ENCODE data around the gene BICRAL. TPM values are rescaled to one million over a fixed set of nuclear protein-coding genes. Genes with fewer than 3 reads are reported as not detected.

BICRAL gene
- total and polyA plus RNA-seq, 9 of the 15 experiments (the other 6 are each of a cell fraction or from before 2014, with no cell fraction given): 1.2 to 11.9 (median 5.6) TPM

- peak in 1 of 2 experiments; percentile 70; a peak in 1 of 4 replicates for TF ChIP-seq SIN3A (IDR thresholded peaks at IDR 0.05; ENCODE audit: borderline replicate concordance in 2 of 2, control insufficient read depth in 1 of 2, low read depth in 2 of 2, low read length in 2 of 2)
- TF ChIP-seq ZNF551 (CRISPR knock-in tag; IDR thresholded peaks at IDR 0.05): no peak
- TF ChIP-seq KDM1A (IDR thresholded peaks at IDR 0.05): no peak
- TF ChIP-seq PRPF4 (IDR thresholded peaks at IDR 0.05; ENCODE audit: insufficient read depth, low read depth, low read length, poor library complexity, severe bottlenecking): peak; percentile 94
- TF ChIP-seq RBBP5 (IDR thresholded peaks at IDR 0.05; ENCODE audit: borderline replicate concordance, insufficient read depth, low read length, poor library complexity, severe bottlenecking): peak; percentile 90
- no peak for TF ChIP-seq WHSC1 (IDR thresholded peaks at IDR 0.05; ENCODE audit: low read length)
- TF ChIP-seq DPF2 (IDR thresholded peaks at IDR 0.05): peak; percentile 31; the same call in 1 of the 2 replicates
- no peak for TF ChIP-seq ZFP30 (CRISPR knock-in tag; IDR thresholded peaks at IDR 0.05; ENCODE audit: borderline replicate concordance)
- TF ChIP-seq CSDE1 (IDR thresholded peaks at IDR 0.05): peak in 1 of 2 experiments; percentile 18; a peak in 1 of 4 replicates
- TF ChIP-seq, protein P1, sequence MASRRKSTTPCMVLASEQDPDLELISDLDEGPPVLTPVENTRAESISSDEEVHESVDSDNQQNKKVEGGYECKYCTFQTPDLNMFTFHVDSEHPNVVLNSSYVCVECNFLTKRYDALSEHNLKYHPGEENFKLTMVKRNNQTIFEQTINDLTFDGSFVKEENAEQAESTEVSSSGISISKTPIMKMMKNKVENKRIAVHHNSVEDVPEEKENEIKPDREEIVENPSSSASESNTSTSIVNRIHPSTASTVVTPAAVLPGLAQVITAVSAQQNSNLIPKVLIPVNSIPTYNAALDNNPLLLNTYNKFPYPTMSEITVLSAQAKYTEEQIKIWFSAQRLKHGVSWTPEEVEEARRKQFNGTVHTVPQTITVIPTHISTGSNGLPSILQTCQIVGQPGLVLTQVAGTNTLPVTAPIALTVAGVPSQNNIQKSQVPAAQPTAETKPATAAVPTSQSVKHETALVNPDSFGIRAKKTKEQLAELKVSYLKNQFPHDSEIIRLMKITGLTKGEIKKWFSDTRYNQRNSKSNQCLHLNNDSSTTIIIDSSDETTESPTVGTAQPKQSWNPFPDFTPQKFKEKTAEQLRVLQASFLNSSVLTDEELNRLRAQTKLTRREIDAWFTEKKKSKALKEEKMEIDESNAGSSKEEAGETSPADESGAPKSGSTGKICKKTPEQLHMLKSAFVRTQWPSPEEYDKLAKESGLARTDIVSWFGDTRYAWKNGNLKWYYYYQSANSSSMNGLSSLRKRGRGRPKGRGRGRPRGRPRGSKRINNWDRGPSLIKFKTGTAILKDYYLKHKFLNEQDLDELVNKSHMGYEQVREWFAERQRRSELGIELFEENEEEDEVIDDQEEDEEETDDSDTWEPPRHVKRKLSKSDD (conservative IDR thresholded peaks at IDR 0.05; ENCODE audit: low read length): 0 out of 2 replicates have a peak, but pooled peaks have one; percentile 69
- TF ChIP-seq MCM5 (IDR thresholded peaks at IDR 0.05; ENCODE audit: low read depth): no peak
- TF ChIP-seq, protein P2, sequence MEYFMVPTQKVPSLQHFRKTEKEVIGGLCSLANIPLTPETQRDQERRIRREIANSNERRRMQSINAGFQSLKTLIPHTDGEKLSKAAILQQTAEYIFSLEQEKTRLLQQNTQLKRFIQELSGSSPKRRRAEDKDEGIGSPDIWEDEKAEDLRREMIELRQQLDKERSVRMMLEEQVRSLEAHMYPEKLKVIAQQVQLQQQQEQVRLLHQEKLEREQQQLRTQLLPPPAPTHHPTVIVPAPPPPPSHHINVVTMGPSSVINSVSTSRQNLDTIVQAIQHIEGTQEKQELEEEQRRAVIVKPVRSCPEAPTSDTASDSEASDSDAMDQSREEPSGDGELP (CRISPR knock-in tag; IDR thresholded peaks at IDR 0.05; ENCODE audit: borderline replicate concordance): peak; percentile 62; the same call in 1 of the 2 replicates
- TF ChIP-seq, protein P3, sequence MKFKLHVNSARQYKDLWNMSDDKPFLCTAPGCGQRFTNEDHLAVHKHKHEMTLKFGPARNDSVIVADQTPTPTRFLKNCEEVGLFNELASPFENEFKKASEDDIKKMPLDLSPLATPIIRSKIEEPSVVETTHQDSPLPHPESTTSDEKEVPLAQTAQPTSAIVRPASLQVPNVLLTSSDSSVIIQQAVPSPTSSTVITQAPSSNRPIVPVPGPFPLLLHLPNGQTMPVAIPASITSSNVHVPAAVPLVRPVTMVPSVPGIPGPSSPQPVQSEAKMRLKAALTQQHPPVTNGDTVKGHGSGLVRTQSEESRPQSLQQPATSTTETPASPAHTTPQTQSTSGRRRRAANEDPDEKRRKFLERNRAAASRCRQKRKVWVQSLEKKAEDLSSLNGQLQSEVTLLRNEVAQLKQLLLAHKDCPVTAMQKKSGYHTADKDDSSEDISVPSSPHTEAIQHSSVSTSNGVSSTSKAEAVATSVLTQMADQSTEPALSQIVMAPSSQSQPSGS (CRISPR knock-in tag; IDR thresholded peaks at IDR 0.05): no peak
- TF ChIP-seq ZNF23 (CRISPR knock-in tag; IDR thresholded peaks at IDR 0.05): no peak
- TF ChIP-seq ZNF121 (CRISPR knock-in tag; conservative IDR thresholded peaks at IDR 0.05): no peak
- 0 out of 2 replicates have a peak, but pooled peaks have one; percentile 15 for TF ChIP-seq ZFPM2 (CRISPR knock-in tag; IDR thresholded peaks at IDR 0.05)
- peak; percentile 91 for TF ChIP-seq AFF4 (CRISPR knock-in tag; IDR thresholded peaks at IDR 0.05)
- TF ChIP-seq ZNF174 (CRISPR knock-in tag; IDR thresholded peaks at IDR 0.05): no peak
- TF ChIP-seq HSF4 (CRISPR knock-in tag; IDR thresholded peaks at IDR 0.05; ENCODE audit: borderline replicate concordance): 0 out of 2 replicates have a peak, but pooled peaks have one; percentile 14
These were observed 1.5 kb downstream of the BICRAL start (continued) for GRCh38 chr6:42783177-42783875.

Data from K562 (cell line).